NCI-H82 (cell line): Measurements from ENCODE around the gene PRKAR1B.
A peak's percentile ranks its signal among the peaks of the same experiment; 100 is the strongest.

Source experiments
- DNase-seq: peaks from one replicate; lab custom pipeline; 2025; lab: John Stamatoyannopoulos, UW

PRKAR1B gene

DNA sequence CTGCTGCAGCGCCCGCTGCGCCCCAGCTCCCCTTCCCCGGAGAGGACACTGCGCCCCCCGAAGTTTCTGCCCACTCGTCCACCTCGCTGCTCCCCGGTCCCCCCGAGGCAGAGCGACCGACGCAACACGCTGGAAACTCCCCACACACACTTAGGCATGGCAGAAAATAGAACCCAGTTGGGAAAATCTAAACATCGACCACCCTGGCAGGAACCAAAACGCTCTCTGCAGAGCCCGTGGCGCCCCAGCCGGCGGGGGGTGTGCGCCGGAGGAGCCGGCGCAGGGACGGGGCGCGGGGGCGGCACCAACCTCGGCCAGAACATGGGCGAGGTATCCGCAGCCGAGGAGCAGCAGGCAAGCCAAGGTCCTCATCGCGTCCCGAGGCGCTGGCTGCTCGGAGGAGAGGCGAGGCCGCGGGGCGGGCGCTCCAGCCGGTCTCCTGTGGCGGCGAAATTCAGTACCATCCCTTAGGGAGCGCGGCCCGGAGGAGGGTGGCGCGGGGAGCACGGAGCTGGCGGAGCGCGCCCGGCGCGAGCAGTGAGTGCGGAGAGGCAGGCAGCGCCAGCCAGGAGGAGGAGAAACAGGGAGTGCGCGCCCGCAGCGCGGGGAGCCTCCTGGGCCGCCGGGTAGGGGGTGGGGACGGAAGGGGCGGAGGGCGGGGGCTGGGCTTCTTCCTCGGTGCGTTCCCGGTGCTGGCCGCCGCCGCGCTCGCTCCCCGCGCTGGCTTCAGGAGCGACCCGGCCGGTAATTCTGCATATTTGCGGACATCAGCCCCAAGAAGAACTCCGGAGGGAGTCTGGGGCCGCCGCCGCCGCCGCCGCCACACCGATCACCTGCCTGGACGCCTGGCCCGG, 208.2 kb downstream of the PRKAR1B start:
- peak; percentile 23 for DNase-seq

DNA sequence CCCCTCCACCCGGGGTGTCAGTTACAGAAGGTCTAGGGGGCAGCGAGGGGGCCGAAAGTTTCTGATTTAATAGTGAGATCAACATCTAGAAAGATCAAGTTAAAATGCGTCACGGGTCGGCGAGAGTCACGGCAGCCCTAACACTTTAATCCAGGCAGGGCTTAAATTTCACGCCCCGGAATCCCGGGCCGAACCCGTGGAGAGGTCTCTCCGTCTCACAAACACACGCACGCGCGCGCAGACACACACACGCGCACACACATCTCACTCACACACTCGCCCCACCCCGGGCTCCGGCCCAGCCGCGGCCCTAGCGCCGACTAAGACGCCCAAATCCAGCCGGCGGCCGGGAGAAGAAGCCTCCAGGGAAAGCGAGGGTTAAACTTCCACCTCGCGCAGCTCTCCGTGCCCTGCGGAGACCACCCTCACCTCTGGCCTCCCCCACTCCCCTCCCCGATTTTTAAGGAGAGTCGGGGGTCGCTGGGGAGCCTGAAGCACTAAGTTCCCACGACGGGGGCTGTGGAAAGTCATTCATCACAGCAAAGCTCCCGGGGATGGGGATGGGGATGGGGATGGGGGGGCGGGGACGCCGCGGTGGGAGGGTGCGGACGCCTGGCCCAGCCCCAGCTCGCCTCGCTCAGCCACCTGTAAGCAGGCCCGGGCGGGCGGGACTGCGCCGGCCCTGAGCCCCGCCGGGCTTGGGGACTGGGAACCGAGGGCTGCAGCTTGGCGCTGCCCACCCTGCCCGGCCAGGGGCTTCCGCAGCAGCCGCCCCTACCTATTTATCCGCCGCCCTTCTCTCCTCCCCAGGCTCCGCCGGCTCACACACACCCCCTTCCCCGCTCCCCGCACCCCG, 209.1 kb downstream of the PRKAR1B start:
- DNase-seq = no peak

DNA sequence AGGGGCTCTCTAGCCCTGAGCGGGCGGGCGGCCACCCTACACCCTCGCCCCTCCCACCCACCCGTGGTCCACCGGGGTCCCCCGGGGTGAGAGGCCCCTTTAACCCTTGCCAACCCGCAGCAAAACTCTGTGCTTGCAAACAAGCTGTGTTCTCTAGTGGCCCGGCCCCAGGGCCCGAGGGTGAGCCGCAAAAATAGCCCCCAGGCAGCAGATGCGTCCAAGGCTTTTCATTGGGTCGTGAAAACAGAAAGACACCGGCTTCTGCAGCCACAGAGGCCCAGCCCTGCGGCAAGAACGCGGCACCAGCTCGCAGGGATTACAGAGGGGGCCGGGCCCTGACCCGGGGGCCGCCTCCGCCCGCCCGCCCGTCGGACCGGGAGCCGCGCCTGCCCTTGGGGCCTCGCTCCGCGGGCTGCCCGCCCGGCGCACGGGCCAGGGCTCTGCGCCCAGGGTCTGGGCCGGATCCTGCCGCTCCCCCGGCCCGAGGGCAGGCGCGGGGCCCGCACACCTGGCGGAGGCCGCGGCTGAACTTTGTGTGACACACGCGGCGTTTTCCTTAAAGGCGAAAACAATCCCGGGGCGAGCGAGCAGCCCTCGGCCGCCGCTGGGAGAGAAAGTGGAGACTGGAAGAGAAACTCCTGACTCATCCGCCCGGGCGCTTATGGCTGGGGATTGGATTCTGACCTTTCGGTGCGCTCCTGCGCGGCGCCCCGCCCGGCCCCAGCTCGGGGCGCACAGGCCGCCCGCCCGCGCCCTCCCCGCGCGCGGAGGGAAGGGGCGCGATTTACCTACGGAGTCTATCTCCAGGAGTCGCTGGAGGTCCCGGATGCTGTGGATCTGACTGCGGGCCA, 210.2 kb downstream of the PRKAR1B start:
- DNase-seq = no peak

DNA sequence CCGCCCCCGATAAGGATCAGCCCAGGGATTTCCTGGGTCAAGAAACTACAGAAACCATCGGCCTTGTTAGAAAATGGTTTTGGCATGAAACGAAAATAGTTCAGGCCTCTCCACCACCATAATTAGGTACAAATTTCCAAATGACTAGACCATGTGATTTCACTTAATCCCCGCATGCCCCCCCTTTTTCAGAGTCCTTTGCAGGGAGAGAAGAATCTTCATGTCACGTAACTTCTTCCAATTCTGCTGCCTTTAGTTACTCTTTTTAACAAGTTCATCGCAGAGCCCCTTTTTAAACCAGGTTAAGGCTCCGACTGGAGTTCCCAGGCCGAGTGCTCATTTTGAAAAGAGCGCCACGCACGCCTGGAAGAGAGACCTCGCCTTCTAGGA, 210.9 kb downstream of the PRKAR1B start:
- DNase-seq = no peak

DNA sequence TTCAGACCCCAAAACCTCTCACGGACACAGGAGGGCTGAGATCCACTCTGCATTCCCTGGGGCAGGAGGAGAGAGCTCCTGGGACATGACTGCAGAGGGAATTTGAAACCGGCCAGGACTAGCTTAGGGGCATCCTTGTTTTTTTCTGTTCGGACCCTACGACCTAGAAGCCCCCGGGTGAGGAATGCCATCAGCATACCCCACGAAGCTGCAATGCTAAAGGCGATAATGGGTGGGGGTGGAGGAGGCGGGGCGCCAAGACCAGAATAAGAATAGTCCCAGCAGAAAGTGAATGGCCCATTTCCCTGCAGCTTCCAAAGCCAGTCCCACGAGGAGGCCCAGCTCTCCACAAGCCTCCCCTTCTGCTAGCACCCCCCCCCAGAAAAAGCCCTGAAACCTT, 211.5 kb downstream of the PRKAR1B start:
- DNase-seq = no peak

DNA sequence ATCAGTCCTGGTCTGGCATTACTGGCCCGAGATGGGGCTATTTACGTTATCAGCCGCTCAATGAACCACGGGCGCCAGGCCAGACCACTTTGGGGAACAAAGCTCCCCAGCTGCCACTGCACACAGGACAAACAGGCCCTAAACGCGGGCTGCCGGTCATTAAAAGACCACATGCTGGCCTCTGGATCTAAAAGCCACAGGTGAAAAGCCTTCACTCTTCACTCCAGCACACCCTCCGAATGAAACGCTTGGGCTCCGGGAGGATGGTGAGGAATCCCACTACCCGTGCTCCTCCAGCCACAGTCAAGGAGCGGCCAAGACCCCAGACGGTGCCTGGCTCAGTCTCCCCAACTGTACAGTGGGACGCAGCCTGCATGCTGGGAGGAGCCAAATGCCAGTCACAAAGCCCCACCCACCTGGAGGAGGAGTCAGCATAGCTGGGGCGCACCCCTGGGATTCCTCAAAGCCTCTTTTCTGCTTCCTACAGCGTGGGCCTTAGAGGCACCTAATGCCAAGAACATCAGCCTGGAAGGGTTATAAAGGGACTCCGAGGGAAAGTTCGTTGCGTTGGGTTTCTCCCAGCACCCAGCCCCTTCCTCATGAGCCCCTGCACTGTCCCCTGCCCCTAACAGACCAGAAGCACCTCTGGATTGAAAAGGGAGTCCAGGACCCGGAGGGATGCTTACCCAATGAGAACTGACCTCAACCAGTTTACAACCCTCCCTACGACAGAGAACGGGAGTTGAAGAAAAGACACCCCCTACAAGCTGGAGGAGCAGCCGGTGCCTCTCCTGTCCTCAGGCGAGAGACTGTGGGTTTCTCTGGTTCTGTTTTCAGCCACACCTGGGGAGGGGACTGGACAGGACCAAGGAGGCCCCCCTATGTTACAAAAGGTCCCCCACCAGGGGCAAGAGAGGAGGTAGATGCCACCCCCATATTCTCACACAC, 212.2 kb downstream of the PRKAR1B start:
- no peak for DNase-seq

DNA sequence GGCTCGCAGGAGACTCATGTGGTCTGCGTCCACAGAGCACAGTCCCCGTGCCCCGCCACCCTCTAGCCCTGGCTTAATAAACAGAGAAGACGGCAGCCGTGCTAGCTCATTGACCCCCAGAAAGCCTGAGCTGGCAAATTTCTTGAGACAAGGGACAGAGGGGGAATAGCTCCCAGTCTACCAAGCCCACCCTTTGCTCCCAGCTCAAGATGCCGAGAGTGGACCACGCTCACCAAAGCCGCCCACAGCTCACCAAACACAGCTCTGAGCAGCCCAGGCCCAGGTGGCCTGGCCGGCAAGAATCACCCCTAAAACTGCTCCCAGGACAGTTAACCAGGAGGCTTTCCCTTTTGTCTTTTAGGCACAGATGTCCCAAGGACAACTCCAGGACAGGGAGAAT, 212.8 kb downstream of the PRKAR1B start:
- no peak for DNase-seq

DNA sequence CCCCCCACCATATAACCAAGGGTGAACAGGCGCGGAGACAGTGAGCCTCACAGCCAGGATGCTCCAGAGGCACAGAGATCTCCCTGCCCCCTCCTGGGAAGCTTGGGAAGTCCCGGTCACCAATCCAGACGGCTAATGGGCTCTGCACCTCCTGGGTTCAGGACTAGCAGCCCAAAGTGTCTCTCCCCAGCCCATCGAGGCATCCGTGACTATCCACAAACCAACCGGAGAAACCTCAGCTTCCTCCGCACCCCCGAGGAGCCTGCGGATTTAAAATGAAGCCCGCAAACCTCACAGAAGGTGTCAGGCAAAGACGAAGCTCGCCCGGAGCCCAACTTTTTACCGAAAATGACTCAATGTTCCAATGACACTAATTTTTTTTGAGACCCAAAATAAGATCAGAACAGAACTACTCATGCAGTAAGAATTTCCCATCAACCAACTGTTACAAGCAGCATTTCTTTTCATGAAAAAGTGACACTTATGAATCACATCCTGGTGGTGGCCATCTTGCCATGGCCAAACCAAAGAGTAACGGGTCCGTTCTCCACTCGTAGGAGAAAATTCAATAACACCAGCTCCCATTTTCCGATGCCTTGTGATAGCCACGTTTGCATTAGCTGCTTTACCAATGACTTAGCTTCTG, 213.4 kb downstream of the PRKAR1B start:
- DNase-seq = no peak

DNA sequence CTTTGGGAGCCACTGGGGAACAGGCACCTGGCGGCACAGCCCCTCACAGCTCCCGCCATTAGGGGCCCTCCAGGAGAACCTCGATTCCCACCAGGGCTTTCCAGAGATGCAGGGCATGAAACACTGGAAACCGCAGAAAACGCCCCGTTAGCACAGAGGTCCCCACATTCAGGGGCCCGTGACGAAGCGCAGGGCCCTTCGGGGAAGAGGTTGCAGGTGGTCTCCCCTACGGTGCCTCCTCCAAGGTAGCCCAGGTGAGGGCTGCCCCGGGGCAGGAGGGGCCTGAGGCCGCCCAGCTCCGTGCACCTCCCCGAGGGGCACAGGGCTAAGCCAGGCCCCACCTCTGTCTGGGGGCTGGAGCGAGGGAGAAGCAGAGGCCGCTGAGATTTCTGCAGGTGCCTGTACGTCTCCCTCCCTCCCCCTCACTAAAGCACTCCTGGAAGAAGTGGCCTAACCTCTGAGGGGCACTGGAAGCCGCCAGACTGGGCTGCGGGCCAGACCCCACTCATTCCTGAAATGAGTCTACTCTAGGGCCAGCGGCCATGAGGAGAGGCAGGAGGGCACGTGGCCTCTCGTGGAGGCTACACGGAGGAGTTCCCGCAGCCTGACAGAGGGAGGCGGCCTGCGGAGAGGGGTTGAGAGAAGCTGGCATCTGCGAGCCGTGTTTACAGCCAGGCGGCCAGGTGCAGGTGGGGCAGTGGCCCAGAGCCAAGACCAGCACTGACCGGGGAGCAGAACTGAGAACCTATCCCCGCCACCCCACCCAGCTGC, 214.4 kb downstream of the PRKAR1B start:
- no peak for DNase-seq

DNA sequence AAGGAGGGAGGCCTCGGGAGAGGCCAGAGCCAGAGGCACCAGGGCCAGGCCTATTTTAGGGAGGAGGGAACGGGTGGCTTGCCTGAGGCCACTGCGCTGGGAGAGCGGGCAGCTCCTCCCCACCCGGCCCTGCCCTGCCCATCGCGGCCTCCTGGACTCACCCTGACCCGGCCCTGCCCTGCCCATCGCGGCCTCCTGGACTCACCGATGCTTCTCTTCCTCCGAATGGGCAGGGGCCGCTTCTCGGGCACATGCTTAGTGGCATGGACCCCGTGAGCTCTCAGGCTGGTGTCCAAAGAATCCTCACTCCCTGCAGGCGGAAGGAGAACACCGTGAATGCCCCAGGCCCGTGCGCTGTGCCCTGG, 215.0 kb downstream of the PRKAR1B start:
- no peak for DNase-seq

DNA sequence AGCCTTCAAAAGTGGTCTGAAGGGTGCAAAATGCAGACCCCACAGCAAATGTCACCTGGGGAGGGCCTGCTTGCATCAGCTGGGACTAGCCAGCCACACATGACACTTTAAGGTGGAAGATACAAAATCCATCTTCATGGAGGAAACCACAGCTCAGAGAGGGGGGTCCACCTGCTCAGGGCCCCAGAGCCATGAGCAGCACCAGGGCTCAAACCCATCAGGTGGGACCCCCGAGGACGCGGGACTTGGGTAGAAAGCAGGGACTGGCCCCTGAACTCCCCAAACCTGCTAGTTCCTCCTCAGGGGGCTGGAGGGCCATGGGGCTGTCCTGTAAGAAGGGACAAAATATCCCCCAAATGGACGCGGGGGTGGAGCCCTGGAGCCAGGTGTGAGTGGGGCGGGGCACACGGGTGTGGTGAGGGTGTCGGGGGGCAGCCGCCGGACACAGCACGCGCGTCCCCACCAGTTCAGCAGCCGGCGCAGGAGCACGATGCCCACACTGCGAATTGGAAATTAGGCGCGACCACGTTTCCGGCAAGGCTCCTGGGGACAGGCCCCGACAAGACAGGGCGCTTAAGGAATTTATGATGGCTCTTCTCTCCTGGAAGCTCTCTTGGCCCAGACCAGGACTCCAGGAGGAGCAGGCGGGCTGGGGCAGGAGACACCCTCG, 215.5 kb downstream of the PRKAR1B start:
- no peak for DNase-seq

DNA sequence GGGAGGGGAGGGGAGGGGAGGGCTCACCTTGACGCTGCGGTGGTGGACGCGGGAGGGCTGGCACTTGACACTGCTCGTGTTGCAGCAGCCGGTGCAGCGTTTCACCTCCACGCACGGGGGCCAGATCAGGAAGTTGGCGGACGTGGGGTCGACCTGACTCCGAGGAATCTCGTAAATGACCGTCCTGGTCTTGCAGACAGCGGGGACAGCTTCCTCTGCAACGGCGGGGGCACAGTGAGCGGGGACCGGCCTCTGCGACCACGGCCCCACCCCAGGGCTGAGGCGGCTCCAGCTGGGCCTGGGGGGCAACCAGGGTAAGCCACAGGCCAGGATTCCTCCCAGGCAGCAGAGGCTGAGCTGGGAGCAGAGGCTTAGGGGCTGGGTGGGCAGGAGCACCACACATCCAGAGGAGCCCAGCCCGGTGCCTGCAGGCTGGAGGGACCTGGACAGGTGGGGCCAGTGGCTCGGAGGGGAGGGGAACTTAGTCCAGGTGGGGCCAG, 216.2 kb downstream of the PRKAR1B start:
- no peak for DNase-seq

DNA sequence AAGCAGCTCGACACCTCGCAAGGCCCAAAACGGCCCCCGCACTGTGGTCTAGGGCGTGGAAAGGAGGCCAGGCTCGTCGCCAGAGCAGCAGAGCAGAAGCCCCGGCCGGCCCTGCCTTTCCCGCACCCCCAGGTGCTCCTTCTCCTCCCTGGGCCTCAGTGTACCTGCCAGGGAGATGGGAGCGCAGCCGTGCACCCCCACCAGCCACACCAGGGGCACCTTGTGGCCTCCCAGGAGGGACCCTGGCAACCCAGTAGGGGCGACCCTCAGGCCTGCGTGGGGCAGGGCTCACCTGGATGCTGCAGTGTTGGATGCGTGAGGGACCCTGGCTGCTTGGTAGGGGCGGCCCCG, 217.0 kb downstream of the PRKAR1B start:
- DNase-seq = no peak

DNA sequence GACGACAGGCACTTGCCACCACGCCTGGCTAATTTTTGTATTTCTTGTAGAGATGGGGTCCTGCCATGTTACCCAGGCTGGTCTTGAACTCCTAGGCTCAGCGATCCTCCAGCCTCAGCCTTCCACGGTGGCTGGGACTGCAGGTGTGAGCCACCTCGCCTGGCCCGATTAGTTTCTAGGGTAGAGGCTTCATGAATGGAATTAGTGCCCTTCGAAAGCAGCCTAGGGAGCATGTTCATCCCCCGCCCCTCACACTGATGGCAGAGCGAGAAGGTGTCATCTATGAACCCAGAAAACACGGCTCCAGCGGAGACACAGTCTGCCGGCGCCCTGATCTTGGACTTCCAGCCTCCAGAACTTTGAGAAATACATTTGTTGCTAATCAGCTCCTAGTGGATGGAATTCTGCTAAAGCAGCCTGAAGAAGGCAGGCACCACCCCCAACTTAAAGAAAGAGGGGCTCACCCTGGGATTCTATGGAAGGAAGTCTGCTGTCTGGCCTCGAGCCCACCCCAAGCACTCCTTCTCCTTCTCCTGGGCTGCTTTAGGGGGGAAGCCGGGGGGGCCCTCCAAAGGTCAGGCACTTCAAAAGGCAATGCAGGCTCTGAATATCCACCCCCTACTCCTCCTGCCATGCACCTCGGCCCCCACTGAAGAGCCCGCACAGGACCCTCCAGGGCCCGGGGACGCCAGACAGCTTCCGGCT, 217.5 kb downstream of the PRKAR1B start:
- no peak for DNase-seq

DNA sequence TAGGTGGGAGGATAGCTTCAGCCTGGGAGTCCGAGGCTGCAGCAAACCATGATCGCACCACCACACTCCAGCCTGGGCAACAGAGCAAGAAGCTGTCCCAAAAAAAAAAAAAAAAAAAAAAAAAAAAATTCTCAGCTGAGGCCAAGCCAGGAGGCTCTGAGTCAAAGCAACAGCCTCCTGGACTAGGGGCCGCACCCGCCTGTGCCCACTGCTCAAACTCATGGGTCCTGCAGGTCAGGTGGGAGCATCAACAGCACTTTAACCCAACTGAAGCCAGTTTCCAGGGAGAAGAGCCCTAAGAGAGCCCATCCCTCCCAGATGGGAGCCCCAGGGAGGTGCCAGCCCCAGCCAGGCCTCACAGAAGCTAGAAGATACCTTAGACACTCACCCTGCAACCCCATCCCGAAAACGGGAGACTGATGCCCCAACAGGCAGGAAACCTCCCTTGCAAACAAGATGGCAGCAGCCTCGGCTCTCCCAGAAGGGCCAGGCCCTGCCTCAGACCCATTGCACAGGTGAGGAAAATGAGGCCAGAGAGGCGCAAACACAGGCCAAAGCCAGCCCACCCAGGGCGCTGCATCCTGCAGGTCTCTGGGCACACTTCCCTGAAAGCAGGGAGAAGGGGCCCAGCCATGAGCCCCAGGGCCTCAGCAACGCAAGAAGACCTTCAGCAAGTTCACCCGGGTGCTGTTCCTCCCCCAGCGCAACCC, 218.5 kb downstream of the PRKAR1B start:
- no peak for DNase-seq

DNA sequence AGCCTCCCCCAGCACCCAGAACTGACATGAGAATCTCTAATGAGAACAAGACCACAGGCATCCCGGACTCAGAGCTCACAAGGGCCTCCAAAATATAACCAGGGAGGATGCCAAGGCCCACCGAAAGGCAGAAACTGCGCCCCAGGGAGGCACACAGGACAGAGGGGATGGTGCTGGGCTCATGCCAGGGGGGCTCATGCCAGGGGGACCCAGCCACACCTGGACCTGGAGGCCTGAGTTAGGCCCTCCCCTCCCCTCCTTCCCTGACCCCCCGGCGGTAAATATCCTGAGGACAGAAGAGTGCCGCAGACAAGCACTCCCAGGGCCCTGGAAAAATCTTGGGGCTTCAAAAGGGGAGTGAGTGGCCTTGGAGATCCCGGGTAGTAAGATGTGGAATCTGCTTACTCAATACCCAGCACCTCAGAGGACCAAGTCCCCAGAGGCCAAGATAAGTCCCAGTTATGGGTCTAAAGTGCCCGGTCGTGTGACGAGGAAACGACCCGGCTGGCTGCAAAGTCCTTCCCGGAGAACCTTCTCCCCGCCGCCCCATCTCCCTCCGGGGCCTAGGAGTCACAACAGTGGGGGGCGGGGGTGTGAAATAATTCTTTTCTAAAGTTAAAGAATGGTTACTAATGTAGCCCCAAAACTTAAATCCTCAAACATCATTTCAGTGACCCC, 219.3 kb downstream of the PRKAR1B start:
- no peak for DNase-seq

DNA sequence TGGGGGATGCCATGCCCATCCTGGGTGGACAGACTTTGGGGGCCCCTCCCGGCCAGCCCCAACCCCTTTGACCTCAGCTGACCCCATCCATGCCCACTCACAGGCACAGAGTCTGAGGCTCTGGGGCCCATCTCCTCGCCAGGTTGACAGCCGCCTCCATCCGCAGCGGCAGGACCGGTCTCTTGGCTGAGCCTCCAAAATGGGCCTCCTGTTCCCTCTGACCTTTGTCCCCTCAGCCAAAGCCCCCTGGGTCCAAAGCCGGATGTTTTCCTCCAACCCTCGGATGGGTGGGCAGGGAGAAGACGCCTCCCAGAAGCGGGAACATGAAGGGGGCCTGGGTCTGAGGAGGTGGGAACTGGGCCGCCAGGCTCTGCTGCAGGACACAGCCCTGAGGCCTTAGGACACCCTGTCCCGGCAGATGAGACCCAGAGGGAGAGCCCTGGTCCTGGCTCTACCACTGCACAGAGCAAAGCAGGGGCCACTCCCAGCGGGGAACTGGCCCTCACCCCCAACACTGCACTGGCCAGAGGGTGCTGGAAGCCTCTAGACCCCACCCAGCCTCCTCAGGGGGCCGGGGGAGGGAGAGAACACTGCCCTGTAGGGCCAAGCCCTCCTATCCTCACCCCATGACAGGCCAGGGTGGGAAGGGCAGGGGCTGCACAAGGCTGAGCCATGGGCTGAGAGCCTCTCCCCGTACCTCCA, 220.0 kb downstream of the PRKAR1B start:
- DNase-seq = no peak
